Vagina (tissue), 2 donors: ENCODE results near the gene CMTM4.

ENCODE experiments used
- POLR2A ChIP-seq, 2 donors: fragments of 450-650 bp; IDR thresholded peaks; one replicate each; pipeline ENCODE4 v1.6.1; 2017; ENCODE audit warnings: antibody characterized with exemption in 2 of 2, mild to moderate bottlenecking in 2 of 2, moderate library complexity in 2 of 2
- TF ChIP-seq, protein P1 (sequence below), 3 experiments: fragments of 450-650 bp in 2 of 3; fragments of 200-600 bp in 1 of 3; sonication (generic) in 1 of 3; IDR thresholded peaks; one replicate each; pipeline ENCODE4 v1.5.1; 2017 to 2019; ENCODE audit warnings: antibody characterized with exemption in 3 of 3, mild to moderate bottlenecking in 2 of 3, moderate library complexity in 2 of 3

DNA sequence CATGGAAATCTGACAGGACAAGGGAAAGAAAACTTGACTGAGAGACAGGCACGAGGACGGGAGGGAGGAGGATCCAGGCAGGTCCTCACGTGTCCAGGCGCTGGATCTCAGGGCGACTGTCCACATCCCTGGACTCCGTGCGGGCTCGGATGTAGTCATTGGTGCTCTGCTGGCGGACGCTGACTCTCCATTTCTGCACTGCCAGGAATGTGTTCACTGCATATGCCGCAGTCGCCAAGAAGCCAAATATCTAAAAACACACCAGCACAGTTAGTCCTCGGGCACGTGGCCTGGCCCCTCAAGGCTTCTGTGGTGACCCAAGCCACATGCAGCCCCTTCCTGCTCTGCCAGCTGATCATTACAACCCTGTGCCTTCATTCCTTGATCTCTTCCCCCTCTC lies 74.6 kb downstream of the CMTM4 start:
- TF ChIP-seq POLR2A (IDR thresholded peaks at IDR 0.05): no peak
- TF ChIP-seq, protein P1, sequence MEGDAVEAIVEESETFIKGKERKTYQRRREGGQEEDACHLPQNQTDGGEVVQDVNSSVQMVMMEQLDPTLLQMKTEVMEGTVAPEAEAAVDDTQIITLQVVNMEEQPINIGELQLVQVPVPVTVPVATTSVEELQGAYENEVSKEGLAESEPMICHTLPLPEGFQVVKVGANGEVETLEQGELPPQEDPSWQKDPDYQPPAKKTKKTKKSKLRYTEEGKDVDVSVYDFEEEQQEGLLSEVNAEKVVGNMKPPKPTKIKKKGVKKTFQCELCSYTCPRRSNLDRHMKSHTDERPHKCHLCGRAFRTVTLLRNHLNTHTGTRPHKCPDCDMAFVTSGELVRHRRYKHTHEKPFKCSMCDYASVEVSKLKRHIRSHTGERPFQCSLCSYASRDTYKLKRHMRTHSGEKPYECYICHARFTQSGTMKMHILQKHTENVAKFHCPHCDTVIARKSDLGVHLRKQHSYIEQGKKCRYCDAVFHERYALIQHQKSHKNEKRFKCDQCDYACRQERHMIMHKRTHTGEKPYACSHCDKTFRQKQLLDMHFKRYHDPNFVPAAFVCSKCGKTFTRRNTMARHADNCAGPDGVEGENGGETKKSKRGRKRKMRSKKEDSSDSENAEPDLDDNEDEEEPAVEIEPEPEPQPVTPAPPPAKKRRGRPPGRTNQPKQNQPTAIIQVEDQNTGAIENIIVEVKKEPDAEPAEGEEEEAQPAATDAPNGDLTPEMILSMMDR (IDR thresholded peaks at IDR 0.05): no peak
